Upper lobe of left lung (tissue), 6 donors: ENCODE measurements around the gene ATP1A1. TPM values are rescaled to one million over a fixed set of nuclear protein-coding genes. Genes with fewer than 3 reads are reported as not detected.

Source experiments
- ATAC-seq, 2 donors: fragments of 200-7000 bp; cut with Tn5 transposase; one replicate each; pipeline ENCODE4 v1.9.1; 2022; ENCODE audit warnings: mild to moderate bottlenecking in 2 of 2, moderate library complexity in 2 of 2; ENCODE audit not compliant: low FRiP score in 2 of 2
- DNase-seq, 2 donors: peaks; one replicate each; pipeline ENCODE4 v3.0.0-alpha.2; 2019 to 2020
- H3K27ac ChIP-seq, 4 donors: fragments of 200-600 bp; sonication (generic); one replicate each; pipeline ENCODE4 v1.5.1; 2016 to 2019
- H3K27me3 ChIP-seq, 4 donors: fragments of 200-600 bp; sonication (generic); one replicate each; pipeline ENCODE4 v1.5.1; 2017 to 2019
- H3K36me3 ChIP-seq, 4 donors: fragments of 200-600 bp; sonication (generic); one replicate each; pipeline ENCODE4 v1.5.1; 2016 to 2019
- H3K4me1 ChIP-seq, 4 donors: fragments of 200-600 bp; sonication (generic); one replicate each; pipeline ENCODE4 v1.5.1; 2018 to 2019
- H3K4me3 ChIP-seq, 4 donors: fragments of 200-600 bp; sonication (generic); one replicate each; pipeline ENCODE4 v1.5.1; 2017 to 2019; ENCODE audit warnings: mild to moderate bottlenecking in 2 of 4, moderate library complexity in 1 of 4
- H3K9me3 ChIP-seq, 4 donors: fragments of 200-600 bp; sonication (generic); one replicate each; pipeline ENCODE4 v1.5.1; 2018 to 2019
- EP300 ChIP-seq, 4 donors: sonication (generic); formaldehyde crosslinking; IDR thresholded peaks; one replicate each; pipeline ENCODE4 v1.5.1; 2017; ENCODE audit warnings: antibody characterized with exemption in 4 of 4, control low read depth in 2 of 4
- POLR2A ChIP-seq, 4 donors: fragments of 450-650 bp; IDR thresholded peaks; one replicate each; pipeline ENCODE4 v1.5.1; 2016 to 2017; ENCODE audit warnings: antibody characterized with exemption in 4 of 4, mild to moderate bottlenecking in 2 of 4
- POLR2AphosphoS5 ChIP-seq, 2 donors: sonication (generic); formaldehyde crosslinking; IDR thresholded peaks; one replicate each; pipeline ENCODE4 v1.5.1; 2017; ENCODE audit warnings: antibody characterized with exemption in 2 of 2
- WGBS, 2 donors: methylation state at CpG; one replicate each; pipeline ENCODE4 v1.1.5; 2017 to 2018; 5-methylcytosine and 5-hydroxymethylcytosine counted together
- total RNA-seq, 6 donors: library from RNA; depleted of rRNA in 4 of 6; stranded (reverse); fragments of >200 nt in 4 of 6; gene quantifications; one replicate each; pipeline versions ENCODE4 v1.1.0 to v1.2.1, GENCODE V29; 2016 to 2021
- TF ChIP-seq, protein P1 (sequence below), 6 experiments: fragments of 450-650 bp in 4 of 6; fragments of 200-600 bp in 2 of 6; sonication (generic) in 2 of 6; IDR thresholded peaks; one replicate each; pipeline ENCODE4 v1.5.1; 2016 to 2019; ENCODE audit warnings: antibody characterized with exemption in 6 of 6
- donor health status: DM: no; HTN: no; CAD: no; lungs with moderate emphysema.
- donor health status: DM: no; HTN: yes; CAD: no; lungs with severe emphysema.

Gene ATP1A1
- total RNA-seq, 6 donors from 2014 or later: 383 to 829 (median 696) TPM

DNA sequence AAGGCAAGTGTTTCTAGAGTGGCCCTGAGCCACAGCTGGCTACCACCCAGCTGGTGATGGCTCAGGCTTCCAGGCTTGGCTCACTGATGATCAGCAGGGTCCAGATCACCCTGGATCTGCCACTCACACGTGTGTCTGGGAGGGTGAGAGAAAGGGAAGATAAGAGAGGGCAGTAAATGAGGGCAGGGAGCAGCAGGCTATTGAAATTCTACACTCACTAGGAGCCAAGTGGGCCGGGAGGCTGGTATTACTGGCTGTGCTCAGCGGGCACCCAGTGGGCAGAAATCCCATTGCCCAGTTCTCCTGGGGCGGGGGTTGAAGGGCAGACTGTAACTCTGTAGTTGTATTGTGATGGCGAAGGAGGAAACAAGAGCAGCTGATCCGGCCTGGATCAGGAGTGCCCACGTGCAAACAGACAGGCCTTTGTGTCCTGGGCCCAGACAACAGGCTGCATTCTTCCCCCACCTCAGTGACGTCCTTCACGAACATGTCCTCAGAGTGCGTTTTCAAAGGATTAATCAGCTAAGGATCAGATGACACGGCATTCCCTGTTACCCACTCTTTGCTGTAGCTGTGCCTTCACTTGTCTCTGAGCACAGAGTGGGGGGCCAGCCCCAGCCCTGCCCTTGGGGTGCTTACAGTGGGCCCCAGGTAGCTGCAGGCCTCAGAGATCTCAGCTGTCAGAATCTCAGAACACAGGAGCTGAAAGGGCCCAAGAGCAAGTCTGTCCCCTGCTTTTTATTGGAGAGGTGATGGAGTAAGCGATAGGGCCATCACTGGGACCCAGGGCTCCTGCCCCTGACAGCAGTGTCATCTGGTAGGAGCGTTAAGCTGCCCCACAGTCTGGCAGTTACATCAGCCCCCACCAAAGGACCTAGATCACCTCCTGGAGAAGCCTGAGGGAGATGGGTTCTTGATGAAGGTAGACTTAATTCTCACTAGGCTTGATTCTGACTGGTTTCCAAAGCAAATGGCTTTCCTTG lies 60.5 kb downstream of the ATP1A1 start:
- no peak overlapping the region for H3K27ac ChIP-seq
- no peak overlapping the region for H3K4me3 ChIP-seq
- H3K4me1 ChIP-seq: no peaks in the 10 kb centered on the region
- TF ChIP-seq, protein P1, sequence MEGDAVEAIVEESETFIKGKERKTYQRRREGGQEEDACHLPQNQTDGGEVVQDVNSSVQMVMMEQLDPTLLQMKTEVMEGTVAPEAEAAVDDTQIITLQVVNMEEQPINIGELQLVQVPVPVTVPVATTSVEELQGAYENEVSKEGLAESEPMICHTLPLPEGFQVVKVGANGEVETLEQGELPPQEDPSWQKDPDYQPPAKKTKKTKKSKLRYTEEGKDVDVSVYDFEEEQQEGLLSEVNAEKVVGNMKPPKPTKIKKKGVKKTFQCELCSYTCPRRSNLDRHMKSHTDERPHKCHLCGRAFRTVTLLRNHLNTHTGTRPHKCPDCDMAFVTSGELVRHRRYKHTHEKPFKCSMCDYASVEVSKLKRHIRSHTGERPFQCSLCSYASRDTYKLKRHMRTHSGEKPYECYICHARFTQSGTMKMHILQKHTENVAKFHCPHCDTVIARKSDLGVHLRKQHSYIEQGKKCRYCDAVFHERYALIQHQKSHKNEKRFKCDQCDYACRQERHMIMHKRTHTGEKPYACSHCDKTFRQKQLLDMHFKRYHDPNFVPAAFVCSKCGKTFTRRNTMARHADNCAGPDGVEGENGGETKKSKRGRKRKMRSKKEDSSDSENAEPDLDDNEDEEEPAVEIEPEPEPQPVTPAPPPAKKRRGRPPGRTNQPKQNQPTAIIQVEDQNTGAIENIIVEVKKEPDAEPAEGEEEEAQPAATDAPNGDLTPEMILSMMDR (IDR thresholded peaks at IDR 0.05): no peak
- no peak for TF ChIP-seq EP300 (IDR thresholded peaks at IDR 0.05)
- TF ChIP-seq POLR2A (IDR thresholded peaks at IDR 0.05): no peak
- TF ChIP-seq POLR2AphosphoS5 (IDR thresholded peaks at IDR 0.05): no peak
- H3K27me3 ChIP-seq: no peaks in the 10 kb centered on the region
- WGBS, 2 donors: 75 to 80% methylated on average over 11 to 13 of the region's 13 CpGs
- H3K36me3 ChIP-seq: no peaks in the 10 kb centered on the region
- no peaks in the 10 kb centered on the region for H3K9me3 ChIP-seq
- DNase-seq: no peak
- ATAC-seq: peak in 1 of 2 donors; percentile 47

DNA sequence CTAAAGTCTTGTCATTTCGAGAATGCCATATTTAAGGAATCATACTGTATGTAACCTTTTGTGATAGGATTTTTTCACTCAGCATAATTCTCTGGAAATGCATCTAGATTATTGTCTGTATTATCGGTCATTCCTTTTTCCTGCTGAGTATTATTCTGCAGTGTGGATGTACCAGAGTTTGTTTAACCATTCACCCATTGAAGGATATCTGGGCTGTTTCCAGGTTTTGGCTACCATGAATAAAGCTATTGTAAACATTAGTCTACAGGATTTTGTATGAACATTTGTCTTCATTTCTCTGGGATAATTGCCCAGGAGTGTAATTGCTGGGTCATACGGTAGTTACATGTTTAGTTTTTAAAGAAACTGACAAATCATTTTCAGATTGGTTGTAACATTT lies 61.8 kb downstream of the ATP1A1 start:
- Histone ChIP-seq H3K4me3 (no peak overlapping the region), H3K9me3 (no peaks in the 10 kb centered on the region), H3K36me3 (no peaks in the 10 kb centered on the region), H3K4me1 (no peaks in the 10 kb centered on the region), H3K27me3 (no peaks in the 10 kb centered on the region), H3K27ac (no peak overlapping the region)
- no peak for ATAC-seq
- TF ChIP-seq, protein P1 (IDR thresholded peaks at IDR 0.05): no peak
- TF ChIP-seq POLR2AphosphoS5 (IDR thresholded peaks at IDR 0.05) (no peak), EP300 (IDR thresholded peaks at IDR 0.05) (no peak), POLR2A (IDR thresholded peaks at IDR 0.05) (no peak)
- WGBS, 2 donors: 90 to 91% methylated on average over 3 of the region's 3 CpGs
- DNase-seq: no peak

DNA sequence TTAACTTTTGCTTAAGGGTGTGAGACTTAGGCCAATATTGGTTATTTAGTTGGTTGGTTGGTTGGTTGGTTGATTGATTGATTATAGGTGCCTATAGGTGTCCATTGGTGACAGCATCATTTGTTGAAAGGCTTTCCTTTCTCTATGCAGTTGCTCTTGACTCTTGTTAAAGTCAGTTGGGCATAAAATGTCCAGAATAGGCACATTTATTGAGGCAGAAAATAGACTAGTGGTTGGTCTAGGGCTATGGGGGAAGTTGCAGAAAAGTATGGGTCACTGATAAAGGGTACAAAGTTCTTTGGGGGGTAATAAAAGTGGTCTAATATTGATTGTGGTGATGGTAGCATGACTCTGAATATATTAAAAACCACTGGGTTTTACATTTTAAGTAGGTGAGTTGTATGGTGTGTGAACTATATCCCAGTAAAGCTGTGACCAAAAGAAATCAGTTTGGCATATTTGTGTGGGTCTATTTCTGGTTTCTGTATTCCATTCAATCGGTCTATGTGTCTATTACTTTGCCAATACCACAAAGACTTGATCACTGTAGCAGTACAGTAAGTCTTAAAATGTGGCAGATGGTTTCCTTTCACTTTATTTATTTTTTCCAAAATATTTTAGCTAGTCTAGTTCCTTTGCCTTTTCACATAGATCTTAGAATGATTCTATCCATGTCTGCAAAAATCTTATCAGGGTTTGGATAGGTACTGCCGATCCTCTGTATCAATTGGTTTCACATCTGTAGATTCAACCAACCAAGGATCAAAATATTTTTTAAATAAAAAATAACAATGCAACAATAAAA lies 63.0 kb downstream of the ATP1A1 start:
- H3K36me3 ChIP-seq: no peaks in the 10 kb centered on the region
- 89 to 93% methylated on average over 2 of the region's 2 CpGs for WGBS, 2 donors
- no peak for DNase-seq
- H3K4me3 ChIP-seq: no peak overlapping the region
- H3K27ac ChIP-seq: no peak overlapping the region
- no peak for TF ChIP-seq POLR2AphosphoS5 (IDR thresholded peaks at IDR 0.05)
- TF ChIP-seq POLR2A (IDR thresholded peaks at IDR 0.05): no peak
- H3K27me3 ChIP-seq: no peaks in the 10 kb centered on the region
- H3K4me1 ChIP-seq: no peaks in the 10 kb centered on the region
- no peaks in the 10 kb centered on the region for H3K9me3 ChIP-seq
- no peak for ATAC-seq

DNA sequence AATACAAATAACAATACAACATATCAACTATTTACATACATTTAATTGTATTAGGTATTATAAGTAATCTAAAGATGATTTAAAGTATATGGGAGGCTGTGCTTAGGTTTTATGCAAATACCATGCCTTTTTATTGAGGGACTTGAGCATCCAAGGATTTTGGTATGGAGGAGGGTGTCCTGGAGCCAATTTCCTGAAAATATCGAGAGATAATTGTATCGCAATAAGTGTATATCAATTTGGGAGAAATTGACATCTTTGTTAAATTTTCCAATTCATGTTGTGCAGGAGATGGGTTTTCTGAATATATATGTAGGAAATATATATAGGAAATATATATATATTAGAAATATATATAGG lies 63.5 kb downstream of the ATP1A1 start:
- DNase-seq (no peak), ATAC-seq (no peak)
- no peak for TF ChIP-seq POLR2A (IDR thresholded peaks at IDR 0.05)
- no peak for TF ChIP-seq POLR2AphosphoS5 (IDR thresholded peaks at IDR 0.05)
- TF ChIP-seq, protein P1 (IDR thresholded peaks at IDR 0.05): no peak
- no peak for TF ChIP-seq EP300 (IDR thresholded peaks at IDR 0.05)
- H3K27ac ChIP-seq: no peak overlapping the region
- H3K27me3 ChIP-seq: no peaks in the 10 kb centered on the region
- no peaks in the 10 kb centered on the region for H3K4me1 ChIP-seq
- 97 to 100% methylated on average over 2 of the region's 2 CpGs for WGBS, 2 donors
- H3K9me3 ChIP-seq: no peaks in the 10 kb centered on the region
- H3K4me3 ChIP-seq: no peak overlapping the region
- no peaks in the 10 kb centered on the region for H3K36me3 ChIP-seq

DNA sequence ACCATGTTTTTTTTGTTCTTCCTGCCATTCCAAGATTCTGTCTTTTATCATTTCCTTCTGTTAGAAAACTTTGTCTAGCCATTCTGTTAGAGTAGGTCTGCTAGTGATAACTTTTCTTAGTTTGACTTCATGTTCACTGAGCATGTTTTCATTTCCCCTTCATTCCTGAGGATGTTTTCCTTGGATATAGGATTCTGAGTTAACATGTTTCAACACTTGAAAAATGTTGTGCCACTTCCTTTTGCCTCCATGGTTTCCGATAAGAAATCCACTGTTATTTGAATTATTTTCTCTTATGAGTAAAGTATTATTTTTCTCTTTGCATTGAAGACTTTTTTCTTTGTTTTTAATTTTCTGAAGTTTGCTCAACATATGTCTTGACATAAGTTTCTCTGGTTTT lies 66.7 kb downstream of the ATP1A1 start:
- DNase-seq (no peak), ATAC-seq (no peak)
- WGBS, 2 donors: 39 to 41% methylated on average over 1 of the region's 1 CpG
- Histone ChIP-seq H3K27ac (no peak overlapping the region), H3K4me3 (no peak overlapping the region), H3K36me3 (no peaks in the 10 kb centered on the region), H3K27me3 (no peaks in the 10 kb centered on the region), H3K4me1 (no peaks in the 10 kb centered on the region), H3K9me3 (no peaks in the 10 kb centered on the region)
- no peak for TF ChIP-seq POLR2A (IDR thresholded peaks at IDR 0.05)
- no peak for TF ChIP-seq POLR2AphosphoS5 (IDR thresholded peaks at IDR 0.05)
- no peak for TF ChIP-seq EP300 (IDR thresholded peaks at IDR 0.05)
- TF ChIP-seq, protein P1 (IDR thresholded peaks at IDR 0.05): no peak
